GM23248 (cell line): ENCODE measurements around the gene INO80C.
"Not testable (repeated sequence)": the region's sequence is repeated elsewhere in the genome, so short reads cannot be mapped to it uniquely, and the experiment has no call there.

Experiments used
- EZH2 ChIP-seq: fragments of 200-600 bp; sonication (generic); IDR thresholded peaks from 2 replicates; pipeline ENCODE4 v1.6.1; 2018; ENCODE audit warnings: antibody characterized with exemption, mild to moderate bottlenecking; ENCODE audit not compliant: insufficient read depth, poor library complexity, severe bottlenecking
- EZH2phosphoT487 ChIP-seq: fragments of 200-600 bp; sonication (generic); IDR thresholded peaks from 2 replicates; pipeline ENCODE4 v1.6.1; 2018; ENCODE audit warnings: antibody characterized with exemption, moderate library complexity, mild to moderate bottlenecking, low read depth; ENCODE audit not compliant: insufficient read depth

DNA sequence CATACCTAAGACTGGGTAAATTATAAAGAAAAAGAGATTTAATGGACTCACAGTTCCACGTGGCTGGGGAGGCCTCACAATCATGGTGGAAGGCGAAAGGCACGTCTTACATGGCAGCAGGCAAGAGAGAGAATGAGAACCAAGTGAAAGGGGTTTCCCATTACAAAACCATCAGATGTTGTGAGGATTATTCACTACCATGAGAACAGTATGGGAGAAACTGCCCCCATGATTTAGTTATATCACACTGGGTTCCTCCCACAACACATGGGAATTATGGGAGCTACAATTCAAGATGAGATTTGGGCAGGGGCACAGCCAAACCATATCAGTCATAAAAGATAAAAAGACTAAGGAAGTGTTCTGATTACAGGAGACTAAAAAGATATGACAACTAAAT lies 8.5 kb downstream of the INO80C start:
- not testable (repeated sequence) for TF ChIP-seq EZH2phosphoT487, EZH2
